Stimulated activated CD8-positive, alpha-beta memory T cell treated with anti-CD3 and anti-CD28 coated beads, Interleukin-15, amount 100 ng/mL, for 1 hour (primary cell): ENCODE results near the gene TRPM1.

Experiments
- DNase-seq: peaks from one replicate; pipeline ENCODE4 v3.0.0-alpha.2; 2020; ENCODE audit warnings: low read depth

TRPM1 gene

GRCh38 chr15:31016446-31016915 is 85.0 kb downstream of the TRPM1 start:
- no peak for DNase-seq

- no peak for DNase-seq
These were observed 87.0 kb downstream of the TRPM1 start for GRCh38 chr15:31014608-31014925.

GRCh38 chr15:31013863-31014607 is 87.5 kb downstream of the TRPM1 start:
- DNase-seq: no peak

GRCh38 chr15:31012455-31012854 is 89.1 kb downstream of the TRPM1 start:
- DNase-seq: no peak

GRCh38 chr15:31010036-31010435 is 91.5 kb downstream of the TRPM1 start:
- no peak for DNase-seq

- no peak for DNase-seq
These were observed 95.9 kb downstream of the TRPM1 start for GRCh38 chr15:31005660-31006059.

GRCh38 chr15:31004220-31004733 is 97.2 kb downstream of the TRPM1 start:
- DNase-seq: no peak

- no peak for DNase-seq
These were observed 99.8 kb downstream of the TRPM1 start for GRCh38 chr15:31001702-31002101.

- no peak for DNase-seq
These were observed 101.8 kb downstream of the TRPM1 start for GRCh38 chr15:30999729-31000128.

- no peak for DNase-seq
These were observed 104.3 kb downstream of the TRPM1 start for GRCh38 chr15:30997270-30997669.

- no peak for DNase-seq
These were observed 109.2 kb downstream of the TRPM1 start for GRCh38 chr15:30992249-30992864.

GRCh38 chr15:30991255-30992235 is 110.0 kb downstream of the TRPM1 start, which contains the start of gene MTMR10:
MTMR10 (minus strand) TSS chr15:30991628; CDS start chr15:30991506, 122 bp downstream.
- DNase-seq: peak; percentile 27

GRCh38 chr15:30990446-30991254 is 110.9 kb downstream of the TRPM1 start:
- DNase-seq: no peak

GRCh38 chr15:30990036-30990435 is 111.5 kb downstream of the TRPM1 start:
- no peak for DNase-seq

- DNase-seq: no peak
These were observed 116.4 kb downstream of the TRPM1 start for GRCh38 chr15:30985081-30985531.

GRCh38 chr15:30984542-30984941 is 117.0 kb downstream of the TRPM1 start:
- DNase-seq: no peak

GRCh38 chr15:30984118-30984517 is 117.4 kb downstream of the TRPM1 start:
- no peak for DNase-seq

- DNase-seq: no peak
These were observed 122.1 kb downstream of the TRPM1 start for GRCh38 chr15:30979457-30979856.

GRCh38 chr15:30978328-30978727 is 123.2 kb downstream of the TRPM1 start:
- DNase-seq: no peak

- no peak for DNase-seq
These were observed 127.4 kb downstream of the TRPM1 start for GRCh38 chr15:30974112-30974511.

GRCh38 chr15:30973379-30973778 is 128.1 kb downstream of the TRPM1 start:
- no peak for DNase-seq
